CD14-positive monocyte (primary cell): ENCODE measurements around the gene ANKRD29. TPM values are rescaled to one million over a fixed set of nuclear protein-coding genes. Genes with fewer than 3 reads are reported as not detected.

ENCODE experiments used
- DNase-seq, 3 donors: peaks; one replicate each; pipeline ENCODE4 v3.0.0-alpha.2; 2011 to 2022
- H2AFZ ChIP-seq: 2 replicates; pipeline ENCODE4 v1.6.0; 2012; ENCODE audit warnings: mild to moderate bottlenecking, low read depth, low read length, inconsistent platforms; ENCODE audit not compliant: insufficient read depth, poor library complexity, severe bottlenecking
- H3K27ac ChIP-seq, 2 donors: 1 replicate in 1 of 2; 2 replicates in 1 of 2; pipeline ENCODE4 v1.5.1; 2012 to 2013; ENCODE audit warnings: low read length in 2 of 2, control low read depth in 1 of 2, inconsistent platforms in 1 of 2, low read depth in 1 of 2, mild to moderate bottlenecking in 1 of 2
- H3K27me3 ChIP-seq, 2 donors: one replicate each; pipeline versions ENCODE4 v1.6.0 to v1.6.1; 2011 to 2013; ENCODE audit warnings: low read length in 2 of 2; ENCODE audit not compliant: control insufficient read depth in 2 of 2, insufficient read depth in 2 of 2
- H3K36me3 ChIP-seq, 2 donors: replicated peaks in 1 of 2; 1 replicate in 1 of 2; 2 replicates in 1 of 2; pipeline versions ENCODE4 v1.5.1 to v1.6.1; 2012 to 2013; ENCODE audit warnings: low read length in 2 of 2, control low read depth in 1 of 2, inconsistent platforms in 1 of 2, mild to moderate bottlenecking in 1 of 2; ENCODE audit not compliant: insufficient read depth in 2 of 2, control insufficient read depth in 1 of 2
- H3K4me1 ChIP-seq, 2 donors: 1 replicate in 1 of 2; 2 replicates in 1 of 2; pipeline versions ENCODE4 v1.5.1 to v1.6.1; 2012 to 2013; ENCODE audit warnings: low read length in 2 of 2, control low read depth in 1 of 2, inconsistent platforms in 1 of 2, mild to moderate bottlenecking in 1 of 2, moderate library complexity in 1 of 2; ENCODE audit not compliant: insufficient read depth in 2 of 2, control insufficient read depth in 1 of 2
- H3K4me2 ChIP-seq: replicated peaks from 2 replicates; pipeline ENCODE3; 2012; ENCODE audit warnings: low read length, moderate library complexity, mild to moderate bottlenecking; ENCODE audit not compliant: poor library complexity, severe bottlenecking; ENCODE audit errors: extremely low read depth
- H3K4me3 ChIP-seq, 3 experiments: fragments of 200-600 bp in 1 of 3; sonication (generic) in 1 of 3; replicated peaks in 1 of 3; 1 replicate in 2 of 3; 2 replicates in 1 of 3; pipeline ENCODE4 v1.5.1; 2011 to 2013; ENCODE audit warnings: low read length in 3 of 3, mild to moderate bottlenecking in 3 of 3, control low read depth in 2 of 3, low read depth in 2 of 3, inconsistent platforms in 1 of 3, moderate library complexity in 1 of 3
- H3K79me2 ChIP-seq: 2 replicates; pipeline ENCODE4 v1.6.0; 2012; ENCODE audit warnings: mild to moderate bottlenecking, control low read depth, inconsistent platforms, low read length, moderate library complexity; ENCODE audit not compliant: insufficient read depth
- H3K9ac ChIP-seq: 2 replicates; pipeline ENCODE4 v1.6.0; 2017; ENCODE audit warnings: low read length, mild to moderate bottlenecking; ENCODE audit not compliant: insufficient read depth, poor library complexity, severe bottlenecking
- H3K9me3 ChIP-seq, 2 donors: replicated peaks in 1 of 2; 1 replicate in 1 of 2; 2 replicates in 1 of 2; pipeline versions ENCODE4 v1.5.1 to v1.6.1; 2012 to 2013; ENCODE audit warnings: low read length in 2 of 2, control low read depth in 1 of 2; ENCODE audit not compliant: control insufficient read depth in 1 of 2, insufficient read depth in 1 of 2
- H4K20me1 ChIP-seq: 2 replicates; pipeline ENCODE4 v1.6.0; 2012; ENCODE audit warnings: mild to moderate bottlenecking, low read length, control low read depth, moderate library complexity; ENCODE audit not compliant: insufficient read depth
- H3K27ac Mint-ChIP-seq, 7 donors: one replicate each; pipeline ENCODE4 v1.8.0; 2020; ENCODE audit warnings: mild to moderate bottlenecking in 7 of 7, mixed read lengths in 7 of 7, moderate library complexity in 6 of 7, inconsistent platforms in 2 of 7
- H3K27me3 Mint-ChIP-seq, 3 donors: one replicate each; pipeline ENCODE4 v1.8.0; 2021 to 2022; ENCODE audit warnings: low read depth in 3 of 3, mild to moderate bottlenecking in 3 of 3, mixed read lengths in 3 of 3, moderate library complexity in 3 of 3, inconsistent platforms in 1 of 3
- H3K36me3 Mint-ChIP-seq, 2 donors: one replicate each; pipeline ENCODE4 v1.8.0; 2020; ENCODE audit warnings: mixed read lengths in 2 of 2, inconsistent platforms in 1 of 2, mild to moderate bottlenecking in 1 of 2
- H3K4me1 Mint-ChIP-seq: one replicate; pipeline ENCODE4 v1.8.0; 2020; ENCODE audit warnings: mild to moderate bottlenecking, mixed read lengths
- H3K4me3 Mint-ChIP-seq, 2 donors: one replicate each; pipeline ENCODE4 v1.8.0; 2020; ENCODE audit warnings: mild to moderate bottlenecking in 2 of 2, mixed read lengths in 2 of 2, moderate library complexity in 1 of 2
- H3K9me3 Mint-ChIP-seq, 7 donors: one replicate each; pipeline ENCODE4 v1.8.0; 2020 to 2022; ENCODE audit warnings: mixed read lengths in 7 of 7, mild to moderate bottlenecking in 6 of 7, moderate library complexity in 6 of 7, inconsistent platforms in 2 of 7
- intact Hi-C, 2 donors: fragments of 100-400 bp; cut with micrococcal nuclease; formaldehyde crosslinking; loops; one replicate each; pipeline versions ENCODE4 v1.15.0 to v1.15.1; 2023
- polyA plus RNA-seq, 3 donors: library from polyadenylated mRNA; depleted of rRNA in 1 of 3; unstranded in 2 of 3; stranded (reverse) in 1 of 3; fragments of 300-500 nt in 2 of 3; fragments of >200 nt in 1 of 3; fragmentation: Illumina TruSeq in 2 of 3; gene quantifications; 1 replicate in 2 of 3; 2 replicates in 1 of 3; pipeline ENCODE4 v1.2.3, GENCODE V29; 2012 to 2021
- small RNA-seq: library from RNA; depleted of rRNA; stranded (forward); fragments of <200 nt; gene quantifications from one replicate; pipeline ENCODE3, GENCODE V24; 2012; ENCODE audit warnings: low read depth; ENCODE audit not compliant: insufficient read length
- TF ChIP-seq, protein P1 (sequence below): fragments of 200-600 bp; IDR thresholded peaks from one replicate; pipeline ENCODE4 v1.8.0; 2022; ENCODE audit warnings: antibody characterized with exemption, mild to moderate bottlenecking

The ANKRD29 gene
- polyA plus RNA-seq, 3 donors = 0.03 to 0.11 TPM; not detected in 1

GRCh38 chr18:23550898-23551297, 111.8 kb downstream of the ANKRD29 start:
- peaks cover 2% of the 10 kb centered on the region for H3K4me1 Mint-ChIP-seq
- Histone ChIP-seq H3K4me1 (no peaks in the 10 kb centered on the region), H3K36me3 (peaks cover 75 to 100% of the 10 kb centered on the region in 2 donors), H3K27ac (no peak overlapping the region), H3K27me3 (no peaks in the 10 kb centered on the region), H3K9me3 (no peaks in the 10 kb centered on the region), H4K20me1 (peaks cover 12% of the 10 kb centered on the region), H3K4me2 (no peak overlapping the region), H2AFZ (no peak overlapping the region), H3K79me2 (no peaks in the 10 kb centered on the region), H3K9ac (no peak overlapping the region), H3K4me3 (no peak overlapping the region)
- no peak overlapping the region for H3K27ac Mint-ChIP-seq
- TF ChIP-seq, protein P1, sequence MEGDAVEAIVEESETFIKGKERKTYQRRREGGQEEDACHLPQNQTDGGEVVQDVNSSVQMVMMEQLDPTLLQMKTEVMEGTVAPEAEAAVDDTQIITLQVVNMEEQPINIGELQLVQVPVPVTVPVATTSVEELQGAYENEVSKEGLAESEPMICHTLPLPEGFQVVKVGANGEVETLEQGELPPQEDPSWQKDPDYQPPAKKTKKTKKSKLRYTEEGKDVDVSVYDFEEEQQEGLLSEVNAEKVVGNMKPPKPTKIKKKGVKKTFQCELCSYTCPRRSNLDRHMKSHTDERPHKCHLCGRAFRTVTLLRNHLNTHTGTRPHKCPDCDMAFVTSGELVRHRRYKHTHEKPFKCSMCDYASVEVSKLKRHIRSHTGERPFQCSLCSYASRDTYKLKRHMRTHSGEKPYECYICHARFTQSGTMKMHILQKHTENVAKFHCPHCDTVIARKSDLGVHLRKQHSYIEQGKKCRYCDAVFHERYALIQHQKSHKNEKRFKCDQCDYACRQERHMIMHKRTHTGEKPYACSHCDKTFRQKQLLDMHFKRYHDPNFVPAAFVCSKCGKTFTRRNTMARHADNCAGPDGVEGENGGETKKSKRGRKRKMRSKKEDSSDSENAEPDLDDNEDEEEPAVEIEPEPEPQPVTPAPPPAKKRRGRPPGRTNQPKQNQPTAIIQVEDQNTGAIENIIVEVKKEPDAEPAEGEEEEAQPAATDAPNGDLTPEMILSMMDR = no peak
- peaks cover 90 to 99% of the 10 kb centered on the region in 2 donors for H3K36me3 Mint-ChIP-seq
- intact Hi-C loops = no loop called here
- no peak overlapping the region for H3K4me3 Mint-ChIP-seq
- H3K9me3 Mint-ChIP-seq = peaks cover 0 to 3% (median 0%) of the 10 kb centered on the region in 7 donors
- no peak for DNase-seq
- no peaks in the 10 kb centered on the region for H3K27me3 Mint-ChIP-seq

Small RNA genes within 50 kb of the gene (small RNA-seq; reads per million reads assigned to genes)
- not detected for gene RF00019

Other genes starting within 250 kb of the ANKRD29 start
- 10 to 100 TPM; 50.9 to 79.7 (median 62.2) TPM for gene RIOK3, start 209.6 kb downstream of the ANKRD29 start, polyA plus RNA-seq
- 10 to 100 TPM; 21.9 to 70.8 (median 30.1) TPM for gene RMC1, start 159.4 kb downstream of the ANKRD29 start, polyA plus RNA-seq
- gene NPC1, start 76.4 kb downstream of the ANKRD29 start, polyA plus RNA-seq = 10 to 100 TPM in 2 of 3 donors, 1 to 10 TPM in 1; 7.5 to 17.9 (median 17.7) TPM
- not detected for gene LAMA3, start 26.5 kb upstream of the ANKRD29 start, polyA plus RNA-seq